Sigmoid colon (tissue), 7 donors: ENCODE data around the gene SACM1L. TPM values are rescaled to one million over a fixed set of nuclear protein-coding genes. Genes with fewer than 3 reads are reported as not detected.
"Not testable (repeated sequence)": the region's sequence is repeated elsewhere in the genome, so short reads cannot be mapped to it uniquely, and the experiment has no call there.

ENCODE experiments used
- DNase-seq: peaks from one replicate; pipeline ENCODE4 v3.0.0-alpha.2; 2019
- H3K27ac ChIP-seq, 4 donors: fragments of 200-600 bp; sonication (generic); one replicate each; pipeline ENCODE4 v1.5.1; 2016 to 2019; ENCODE audit warnings: mild to moderate bottlenecking in 1 of 4
- H3K27me3 ChIP-seq, 3 donors: fragments of 200-600 bp; sonication (generic); one replicate each; pipeline ENCODE4 v1.5.1; 2019; ENCODE audit warnings: mild to moderate bottlenecking in 1 of 3
- H3K36me3 ChIP-seq, 4 donors: fragments of 200-600 bp; sonication (generic); one replicate each; pipeline ENCODE4 v1.5.1; 2016 to 2019
- H3K4me1 ChIP-seq, 4 donors: fragments of 200-600 bp; sonication (generic); one replicate each; pipeline ENCODE4 v1.5.1; 2017 to 2019
- H3K4me3 ChIP-seq, 4 donors: fragments of 200-600 bp; sonication (generic); one replicate each; pipeline ENCODE4 v1.5.1; 2017 to 2019; ENCODE audit warnings: mild to moderate bottlenecking in 2 of 4, moderate library complexity in 1 of 4
- H3K9me3 ChIP-seq, 4 donors: fragments of 200-600 bp in 3 of 4; sonication (generic) in 3 of 4; one replicate each; pipeline versions ENCODE4 v1.5.1 to v1.6.1; 2013 to 2019
- CTCF ChIP-seq, 4 experiments: fragments of 450-650 bp in 3 of 4; fragments of 200-600 bp in 1 of 4; IDR thresholded peaks; one replicate each; pipeline ENCODE4 v1.5.1; 2016 to 2019; ENCODE audit warnings: antibody characterized with exemption in 4 of 4, mild to moderate bottlenecking in 3 of 4, moderate library complexity in 2 of 4
- EP300 ChIP-seq, 4 donors: sonication (generic); formaldehyde crosslinking; IDR thresholded peaks; one replicate each; pipeline ENCODE4 v1.6.1; 2017; ENCODE audit warnings: antibody characterized with exemption in 4 of 4
- POLR2A ChIP-seq, 2 donors: fragments of 450-650 bp; IDR thresholded peaks; one replicate each; pipeline ENCODE4 v1.6.1; 2016; ENCODE audit warnings: antibody characterized with exemption in 2 of 2, mild to moderate bottlenecking in 2 of 2, moderate library complexity in 2 of 2
- POLR2AphosphoS5 ChIP-seq, 4 donors: sonication (generic); formaldehyde crosslinking; IDR thresholded peaks; one replicate each; pipeline ENCODE4 v1.6.1; 2017; ENCODE audit warnings: antibody characterized with exemption in 4 of 4
- WGBS, 2 donors: extraction: QIAGEN DNeasy Blood & Tissue Kit; methylation state at CpG; one replicate each; pipeline ENCODE4 v1.1.7; 2013; 5-methylcytosine and 5-hydroxymethylcytosine counted together
- intact Hi-C: fragments of 100-400 bp; cut with DNase I; formaldehyde crosslinking; loops from one replicate; pipeline ENCODE4 v1.15.1; 2023
- polyA plus RNA-seq, 3 donors: library from polyadenylated mRNA; stranded (reverse); fragments of 200-250 nt; gene quantifications; one replicate each; pipeline ENCODE4 v1.2.3, GENCODE V29; 2013
- total RNA-seq, 4 donors: library from RNA; depleted of rRNA; stranded (reverse); fragments of >200 nt; gene quantifications; one replicate each; pipeline ENCODE4 v1.1.0, GENCODE V29; 2016
- donor health status: healthy with polysubstance abuse.
- donor health status: Bipolar disorder and iron deficiency.
- donor health status: healthy.

Gene SACM1L
- total and polyA plus RNA-seq, 7 donors: 21.6 to 44.6 (median 38.5) TPM

GRCh38 chr3:45683417-45684326 is 5.5 kb upstream of the SACM1L start:
- Histone ChIP-seq H3K27ac (no peak overlapping the region), H3K36me3 (peaks cover 0 to 11% (median 2%) of the 10 kb centered on the region in 4 donors), H3K9me3 (peaks cover 0 to 3% (median 0%) of the 10 kb centered on the region in 4 donors), H3K4me1 (peaks cover 0 to 12% (median 4%) of the 10 kb centered on the region in 4 donors), H3K27me3 (no peaks in the 10 kb centered on the region), H3K4me3 (no peak overlapping the region)
- TF ChIP-seq EP300 (IDR thresholded peaks at IDR 0.05): no peak
- TF ChIP-seq POLR2A (IDR thresholded peaks at IDR 0.05): no peak
- TF ChIP-seq POLR2AphosphoS5 (IDR thresholded peaks at IDR 0.05): no peak
- TF ChIP-seq CTCF (IDR thresholded peaks at IDR 0.05): no peak
- intact Hi-C loops: no loop called here
- no peak for DNase-seq
- WGBS, 2 donors: 88% methylated on average over 13 of the region's 13 CpGs

GRCh38 chr3:45684327-45684892 is 4.8 kb upstream of the SACM1L start:
- Histone ChIP-seq H3K9me3 (peaks cover 0 to 3% (median 0%) of the 10 kb centered on the region in 4 donors), H3K4me3 (no peak overlapping the region), H3K27me3 (no peaks in the 10 kb centered on the region), H3K4me1 (peaks cover 0 to 12% (median 4%) of the 10 kb centered on the region in 4 donors), H3K27ac (no peak overlapping the region), H3K36me3 (peaks cover 0 to 7% (median 0%) of the 10 kb centered on the region in 4 donors)
- no peak for DNase-seq
- TF ChIP-seq EP300 (IDR thresholded peaks at IDR 0.05) (no peak), POLR2AphosphoS5 (IDR thresholded peaks at IDR 0.05) (no peak), CTCF (IDR thresholded peaks at IDR 0.05) (no peak), POLR2A (IDR thresholded peaks at IDR 0.05) (no peak)
- intact Hi-C loops: no loop called here
- WGBS, 2 donors: 60 to 70% methylated on average over 12 of the region's 12 CpGs

DNA sequence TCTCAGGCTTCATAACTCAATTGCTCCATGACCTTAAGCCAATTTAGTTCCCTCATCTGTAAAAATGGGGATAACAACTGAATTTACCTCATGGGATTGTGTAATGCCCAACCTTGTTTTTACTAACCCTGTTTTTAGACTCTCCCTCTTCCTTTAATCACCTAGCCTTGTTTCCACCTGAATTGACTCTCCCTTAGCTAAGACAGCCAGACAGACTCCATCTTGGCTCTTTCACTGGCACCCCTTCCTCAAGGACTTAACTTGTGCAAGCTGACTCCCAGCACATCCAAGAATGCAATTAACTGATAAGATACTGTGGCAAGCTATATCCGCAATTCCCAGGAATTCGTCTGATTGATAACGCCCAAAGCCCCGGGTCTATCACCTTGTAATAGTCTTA is 3.5 kb upstream of the SACM1L start:
- H3K4me3 ChIP-seq, H3K27me3 ChIP-seq, DNase-seq, intact Hi-C loops, H3K36me3 ChIP-seq, H3K27ac ChIP-seq, H3K9me3 ChIP-seq: not testable (repeated sequence)
- H3K4me1 ChIP-seq: peaks cover 0 to 23% (median 11%) of the 10 kb centered on the region in 4 donors
- 40 to 82% methylated on average over 4 of the region's 4 CpGs for WGBS, 2 donors

DNA sequence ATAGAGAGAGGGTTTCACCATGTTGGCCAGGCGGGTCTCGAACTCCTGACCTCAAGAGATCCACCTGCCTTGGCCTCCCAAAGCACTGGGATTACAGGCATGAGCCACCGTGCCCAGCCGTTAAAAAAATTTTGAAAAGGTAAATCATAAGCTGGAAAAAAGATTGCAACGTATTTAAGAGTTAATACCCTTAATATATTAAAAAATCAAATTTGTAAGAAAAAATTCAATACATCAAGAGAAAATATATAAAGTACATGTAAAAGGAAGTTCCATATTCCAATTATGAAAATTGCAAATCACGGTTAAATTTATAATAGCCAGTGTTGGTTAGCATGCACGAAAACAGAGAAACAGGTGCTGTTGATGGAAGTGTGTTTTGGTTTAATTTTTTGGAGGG is 2.3 kb upstream of the SACM1L start:
- WGBS, 2 donors: 79 to 92% methylated on average over 7 of the region's 7 CpGs

More for the DNA sequence above, 2.3 kb upstream of the SACM1L start:
- no peak for DNase-seq
- Histone ChIP-seq H3K27me3 (no peaks in the 10 kb centered on the region), H3K36me3 (peaks cover 0 to 4% (median 0%) of the 10 kb centered on the region in 4 donors), H3K27ac (no peak overlapping the region), H3K4me1 (peaks cover 0 to 32% (median 23%) of the 10 kb centered on the region in 4 donors), H3K4me3 (no peak overlapping the region), H3K9me3 (peaks cover 0 to 3% (median 0%) of the 10 kb centered on the region in 4 donors)
- intact Hi-C loops: no loop called here
- TF ChIP-seq POLR2A (IDR thresholded peaks at IDR 0.05) (no peak), CTCF (IDR thresholded peaks at IDR 0.05) (no peak), EP300 (IDR thresholded peaks at IDR 0.05) (no peak), POLR2AphosphoS5 (IDR thresholded peaks at IDR 0.05) (no peak)
